ENCODE results near the gene COL5A1.

Gene COL5A1

DNA sequence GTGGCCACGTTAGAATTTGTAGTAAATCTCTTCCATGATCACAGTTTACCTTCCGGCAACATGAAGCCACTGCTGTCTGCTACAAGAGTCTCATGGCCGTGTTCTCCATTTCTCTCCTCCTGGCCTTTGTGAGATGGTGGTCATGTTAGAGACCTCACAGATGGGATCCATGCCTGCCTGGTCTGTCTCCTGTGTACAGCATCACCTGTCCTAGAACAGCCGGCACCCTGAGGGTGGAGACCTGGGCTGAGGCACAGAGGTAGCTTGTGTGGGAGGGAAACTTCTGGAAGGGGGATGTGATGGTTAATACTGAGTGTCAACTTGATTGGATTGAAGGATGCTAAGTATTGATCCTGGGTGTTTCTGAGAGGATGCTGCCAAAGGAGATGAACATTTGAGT lies 235.9 kb downstream of the COL5A1 start:
- Histone ChIP-seq H3K4me2 (ENCODE audit: low read length, poor library complexity, severe bottlenecking) (no peak overlapping the region), H3K9me3 (ENCODE audit: control insufficient read depth, low read length) (no peaks in the 10 kb centered on the region), H3K4ac (ENCODE audit: low read depth in 1 of 2, low read length in 2 of 2) (no peak overlapping the region), H2BK12ac (ENCODE audit: low read length in 2 of 2) (no peak overlapping the region), H2BK120ac (ENCODE audit: low read depth, low read length) (no peak overlapping the region), H2BK5ac (ENCODE audit: low read depth, low read length, poor library complexity, severe bottlenecking) (no peak overlapping the region), H3K27ac (ENCODE audit: low read length, poor library complexity, severe bottlenecking) (no peak overlapping the region), H3K79me1 (replicated peaks; ENCODE audit: low read length, poor library complexity, severe bottlenecking) (no peaks in the 10 kb centered on the region), H3K9ac (ENCODE audit: low read length) (no peak overlapping the region), H3K14ac (ENCODE audit: low read length in 2 of 2) (no peak overlapping the region), H3K4me1 (ENCODE audit: control insufficient read depth, insufficient read depth, low read depth, low read length) (no peaks in the 10 kb centered on the region), H2BK15ac (ENCODE audit: low read depth, poor library complexity, severe bottlenecking) (no peak overlapping the region), H3K18ac (ENCODE audit: low read depth in 1 of 2, low read length in 2 of 2) (no peak overlapping the region), H3K4me3 (ENCODE audit: insufficient read depth in 1 of 2, low read depth in 1 of 2, low read length in 2 of 2) (no peak overlapping the region), H2AFZ (ENCODE audit: low read depth, low read length) (no peak overlapping the region), H4K8ac (ENCODE audit: low read length) (no peak overlapping the region), H4K91ac (ENCODE audit: low read length) (no peak overlapping the region), H3K23ac (ENCODE audit: low read length in 2 of 2) (no peak overlapping the region), H2AK5ac (ENCODE audit: low read length, severe bottlenecking) (no peak overlapping the region), H3K36me3 (ENCODE audit: control insufficient read depth in 1 of 2, insufficient read depth in 2 of 2, low read depth in 1 of 2, low read length in 2 of 2) (no peaks in the 10 kb centered on the region), H3K27me3 (ENCODE audit: control insufficient read depth in 1 of 2, insufficient read depth in 1 of 2, low read length in 2 of 2) (peaks cover 32 to 40% of the 10 kb centered on the region in 2 experiments)
- DNase-seq: no peak
- WGBS: 91% methylated on average over 3 of the region's 4 CpGs

DNA sequence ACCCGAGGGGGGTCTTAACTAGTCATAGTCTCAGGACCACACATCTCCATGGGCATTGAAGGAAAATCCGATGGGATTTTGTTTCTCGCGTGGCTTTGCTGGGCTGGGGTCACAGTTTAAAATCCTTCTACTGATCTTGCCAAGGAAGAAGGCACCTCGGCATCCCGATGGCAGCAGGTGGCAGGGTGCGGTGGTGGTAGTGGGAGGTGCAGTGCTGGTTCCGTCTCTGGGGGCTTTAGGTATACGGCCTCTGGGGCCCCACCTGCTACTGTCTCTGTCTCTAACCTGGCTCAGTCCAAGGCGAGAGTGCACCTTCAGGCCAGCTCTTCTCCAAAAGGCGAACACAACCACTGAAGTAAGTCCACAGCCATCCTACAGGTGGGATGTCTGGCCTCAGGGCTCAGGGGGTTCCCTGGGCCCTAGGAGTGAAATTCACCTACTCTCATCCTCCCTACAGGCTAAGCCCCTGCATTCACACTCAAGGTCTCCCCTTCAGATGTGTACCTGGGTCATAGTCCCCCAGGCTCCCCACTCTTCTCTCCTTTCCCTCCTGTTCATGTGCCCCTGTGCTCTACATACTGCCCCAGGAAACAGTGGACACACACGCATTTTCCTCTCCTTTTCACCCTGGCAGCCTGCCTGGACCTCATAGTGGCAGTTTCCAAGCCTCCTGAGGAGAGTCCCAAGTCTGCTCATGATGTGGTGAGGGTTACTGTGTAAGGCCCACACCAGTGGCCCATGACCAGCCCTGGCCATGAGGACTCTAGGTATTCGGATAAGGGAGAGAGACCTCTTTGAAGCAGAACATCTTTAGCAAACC lies 238.3 kb downstream of the COL5A1 start:
- H2BK5ac ChIP-seq (ENCODE audit: low read depth, low read length, poor library complexity, severe bottlenecking): no peak overlapping the region
- peaks cover 30 to 32% of the 10 kb centered on the region in 2 experiments for H3K27me3 ChIP-seq (ENCODE audit: control insufficient read depth in 1 of 2, insufficient read depth in 1 of 2, low read length in 2 of 2)
- H3K18ac ChIP-seq (ENCODE audit: low read depth in 1 of 2, low read length in 2 of 2): no peak overlapping the region
- no peak overlapping the region for H2BK15ac ChIP-seq (ENCODE audit: low read depth, poor library complexity, severe bottlenecking)
- no peak overlapping the region for H3K14ac ChIP-seq (ENCODE audit: low read length in 2 of 2)
- H3K4me3 ChIP-seq (ENCODE audit: insufficient read depth in 1 of 2, low read depth in 1 of 2, low read length in 2 of 2): no peak overlapping the region
- H3K23ac ChIP-seq (ENCODE audit: low read length in 2 of 2): no peak overlapping the region
- H4K8ac ChIP-seq (ENCODE audit: low read length): no peak overlapping the region
- H3K9me3 ChIP-seq (ENCODE audit: control insufficient read depth, low read length): no peaks in the 10 kb centered on the region
- no peaks in the 10 kb centered on the region for H3K79me1 ChIP-seq (replicated peaks; ENCODE audit: low read length, poor library complexity, severe bottlenecking)
- DNase-seq: no peak
- no peak overlapping the region for H3K4me2 ChIP-seq (ENCODE audit: low read length, poor library complexity, severe bottlenecking)
- H4K91ac ChIP-seq (ENCODE audit: low read length): no peak overlapping the region
- WGBS: 89% methylated on average over 13 of the region's 13 CpGs
- H2AFZ ChIP-seq (ENCODE audit: low read depth, low read length): no peak overlapping the region
- H2AK5ac ChIP-seq (ENCODE audit: low read length, severe bottlenecking): no peak overlapping the region
- no peaks in the 10 kb centered on the region for H3K36me3 ChIP-seq (ENCODE audit: control insufficient read depth in 1 of 2, insufficient read depth in 2 of 2, low read depth in 1 of 2, low read length in 2 of 2)
- no peak overlapping the region for H3K27ac ChIP-seq (ENCODE audit: low read length, poor library complexity, severe bottlenecking)
- H2BK12ac ChIP-seq (ENCODE audit: low read length in 2 of 2): no peak overlapping the region
- H2BK120ac ChIP-seq (ENCODE audit: low read depth, low read length): no peak overlapping the region
- no peak overlapping the region for H3K9ac ChIP-seq (ENCODE audit: low read length)
- H3K4me1 ChIP-seq (ENCODE audit: control insufficient read depth, insufficient read depth, low read depth, low read length): no peaks in the 10 kb centered on the region
- no peak overlapping the region for H3K4ac ChIP-seq (ENCODE audit: low read depth in 1 of 2, low read length in 2 of 2)

DNA sequence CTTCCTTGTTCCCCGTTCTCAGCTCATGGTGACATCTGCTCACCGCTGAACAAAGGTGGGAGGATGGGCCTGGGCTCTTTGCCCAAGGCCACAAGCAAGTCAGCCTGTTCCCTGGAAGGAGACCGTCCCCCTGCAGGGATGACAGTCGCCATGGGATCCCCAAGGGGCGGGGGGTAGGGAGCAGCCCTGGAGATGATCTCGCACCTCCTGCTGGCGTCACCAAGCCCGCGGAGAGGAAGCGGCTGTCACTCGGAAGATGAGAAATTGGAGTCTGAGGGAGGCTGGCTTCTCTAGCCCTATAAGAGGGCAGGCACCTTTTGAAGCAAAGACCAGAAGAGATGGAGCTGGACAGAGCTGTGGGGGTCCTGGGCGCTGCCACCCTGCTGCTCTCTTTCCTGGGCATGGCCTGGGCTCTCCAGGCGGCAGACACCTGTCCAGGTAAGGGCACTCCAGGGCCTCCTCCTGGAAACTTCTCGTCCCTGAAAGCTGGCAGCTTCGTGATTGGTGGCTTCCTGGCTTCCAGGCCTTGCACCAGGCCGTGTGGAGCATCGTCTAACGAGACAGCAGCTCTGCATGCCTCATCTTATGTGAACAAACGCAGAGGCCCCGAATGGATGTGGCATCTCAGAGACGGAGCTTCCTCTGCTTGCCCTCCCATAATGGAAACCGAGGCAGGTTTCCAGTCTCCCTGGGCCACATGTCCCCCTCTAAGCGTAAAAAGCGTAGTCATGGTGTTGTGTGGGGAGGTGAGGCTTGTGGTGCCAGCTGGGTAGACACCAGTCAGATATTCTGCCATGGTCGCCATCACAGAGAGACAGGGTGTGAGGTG lies 239.1 kb downstream of the COL5A1 start, which contains the start of gene FCN2:
TSS of gene FCN2 (plus strand) at position 327 of the 829 bp plus-strand sequence. CDS start at position 339, 12 bp downstream.
- Histone ChIP-seq H3K4me1 (ENCODE audit: control insufficient read depth, insufficient read depth, low read depth, low read length) (no peaks in the 10 kb centered on the region), H2AK5ac (ENCODE audit: low read length, severe bottlenecking) (no peak within 1 kb of the TSS), H3K27ac (ENCODE audit: low read length, poor library complexity, severe bottlenecking) (no peak within 1 kb of the TSS), H3K79me1 (replicated peaks; ENCODE audit: low read length, poor library complexity, severe bottlenecking) (no peaks in the 10 kb centered on the region), H3K23ac (ENCODE audit: low read length in 2 of 2) (no peak within 1 kb of the TSS), H2AFZ (ENCODE audit: low read depth, low read length) (no peak within 1 kb of the TSS), H3K36me3 (ENCODE audit: control insufficient read depth in 1 of 2, insufficient read depth in 2 of 2, low read depth in 1 of 2, low read length in 2 of 2) (no peaks in the 10 kb centered on the region), H3K14ac (ENCODE audit: low read length in 2 of 2) (no peak within 1 kb of the TSS), H3K4me2 (ENCODE audit: low read length, poor library complexity, severe bottlenecking) (no peak within 1 kb of the TSS), H2BK15ac (ENCODE audit: low read depth, poor library complexity, severe bottlenecking) (no peak within 1 kb of the TSS), H3K9me3 (ENCODE audit: control insufficient read depth, low read length) (no peaks in the 10 kb centered on the region), H3K4me3 (ENCODE audit: insufficient read depth in 1 of 2, low read depth in 1 of 2, low read length in 2 of 2) (no peak within 1 kb of the TSS), H2BK12ac (ENCODE audit: low read length in 2 of 2) (no peak within 1 kb of the TSS), H3K18ac (ENCODE audit: low read depth in 1 of 2, low read length in 2 of 2) (no peak within 1 kb of the TSS), H4K8ac (ENCODE audit: low read length) (no peak within 1 kb of the TSS), H3K9ac (ENCODE audit: low read length) (no peak within 1 kb of the TSS), H4K91ac (ENCODE audit: low read length) (no peak within 1 kb of the TSS), H3K4ac (ENCODE audit: low read depth in 1 of 2, low read length in 2 of 2) (no peak within 1 kb of the TSS), H2BK120ac (ENCODE audit: low read depth, low read length) (no peak within 1 kb of the TSS), H3K27me3 (ENCODE audit: control insufficient read depth in 1 of 2, insufficient read depth in 1 of 2, low read length in 2 of 2) (peaks cover 27 to 32% of the 10 kb centered on the region in 2 experiments), H2BK5ac (ENCODE audit: low read depth, low read length, poor library complexity, severe bottlenecking) (no peak within 1 kb of the TSS)
- no peak for DNase-seq
- 77% methylated on average over 25 of the region's 25 CpGs for WGBS

DNA sequence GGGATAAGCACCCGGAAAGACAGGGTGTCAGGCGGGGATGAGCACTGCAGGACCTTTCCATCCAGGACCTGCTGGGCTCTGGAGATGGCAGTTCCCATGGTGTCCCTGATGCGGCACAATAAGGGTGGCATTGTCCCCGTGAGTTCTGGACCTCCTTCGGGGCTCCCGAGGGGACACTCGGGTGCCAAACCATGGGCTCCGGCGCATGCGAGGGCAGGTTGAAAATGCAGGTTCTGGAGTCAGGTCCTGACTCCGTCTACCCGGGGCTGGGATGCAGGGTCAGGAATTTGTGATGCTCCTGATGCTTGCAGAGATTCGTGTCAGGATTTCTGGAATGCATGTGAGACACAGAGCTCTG lies 239.7 kb downstream of the COL5A1 start:
- Histone ChIP-seq H2AK5ac (ENCODE audit: low read length, severe bottlenecking) (no peak overlapping the region), H4K8ac (ENCODE audit: low read length) (no peak overlapping the region), H3K18ac (ENCODE audit: low read depth in 1 of 2, low read length in 2 of 2) (no peak overlapping the region), H2AFZ (ENCODE audit: low read depth, low read length) (no peak overlapping the region), H3K9ac (ENCODE audit: low read length) (no peak overlapping the region), H3K4me2 (ENCODE audit: low read length, poor library complexity, severe bottlenecking) (no peak overlapping the region), H3K27me3 (ENCODE audit: control insufficient read depth in 1 of 2, insufficient read depth in 1 of 2, low read length in 2 of 2) (peaks cover 30 to 34% of the 10 kb centered on the region in 2 experiments), H2BK5ac (ENCODE audit: low read depth, low read length, poor library complexity, severe bottlenecking) (no peak overlapping the region), H3K23ac (ENCODE audit: low read length in 2 of 2) (no peak overlapping the region), H3K36me3 (ENCODE audit: control insufficient read depth in 1 of 2, insufficient read depth in 2 of 2, low read depth in 1 of 2, low read length in 2 of 2) (no peaks in the 10 kb centered on the region), H3K4me1 (ENCODE audit: control insufficient read depth, insufficient read depth, low read depth, low read length) (no peaks in the 10 kb centered on the region), H2BK12ac (ENCODE audit: low read length in 2 of 2) (no peak overlapping the region), H3K4ac (ENCODE audit: low read depth in 1 of 2, low read length in 2 of 2) (no peak overlapping the region), H3K4me3 (ENCODE audit: insufficient read depth in 1 of 2, low read depth in 1 of 2, low read length in 2 of 2) (no peak overlapping the region), H3K27ac (ENCODE audit: low read length, poor library complexity, severe bottlenecking) (no peak overlapping the region), H3K79me1 (replicated peaks; ENCODE audit: low read length, poor library complexity, severe bottlenecking) (no peaks in the 10 kb centered on the region), H3K14ac (ENCODE audit: low read length in 2 of 2) (no peak overlapping the region), H2BK15ac (ENCODE audit: low read depth, poor library complexity, severe bottlenecking) (no peak overlapping the region), H2BK120ac (ENCODE audit: low read depth, low read length) (no peak overlapping the region), H4K91ac (ENCODE audit: low read length) (no peak overlapping the region), H3K9me3 (ENCODE audit: control insufficient read depth, low read length) (no peaks in the 10 kb centered on the region)
- no peak for DNase-seq
- 94% methylated on average over 13 of the region's 13 CpGs for WGBS

Data from mesenchymal stem cell (in vitro differentiated cells and primary cell).